ENCODE results near the gene PUM1.
"Not testable (repeated sequence)": the region's sequence is repeated elsewhere in the genome, so short reads cannot be mapped to it uniquely, and the experiment has no call there.

PUM1 gene

DNA sequence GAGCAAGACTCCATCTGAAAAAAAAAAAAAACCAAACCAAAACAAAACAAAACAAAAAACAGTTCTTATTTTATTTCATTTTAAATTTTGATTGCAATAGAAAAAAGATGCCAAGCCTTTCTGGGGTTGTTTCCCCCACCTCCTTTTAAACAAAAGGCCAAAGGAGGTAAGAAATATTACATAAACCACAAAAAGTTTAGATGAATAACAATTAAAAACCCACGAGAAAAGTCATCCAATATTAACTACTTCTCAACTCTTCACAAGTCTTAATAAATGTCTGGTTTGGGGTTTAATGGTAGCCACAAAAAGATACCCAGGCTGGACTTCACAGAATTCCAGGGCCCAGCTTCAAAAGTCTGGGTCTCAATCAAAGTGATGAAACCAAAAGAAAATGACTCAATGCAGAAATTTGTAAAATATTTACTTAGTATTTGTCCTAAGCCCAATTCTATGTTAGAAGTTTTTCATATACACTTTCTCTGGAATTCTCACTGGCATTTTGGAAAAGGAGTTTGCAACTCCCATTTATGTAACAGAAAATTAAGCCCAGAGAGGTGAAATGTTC is 110.0 kb downstream of the PUM1 start:
- TF ChIP-seq, protein P1, sequence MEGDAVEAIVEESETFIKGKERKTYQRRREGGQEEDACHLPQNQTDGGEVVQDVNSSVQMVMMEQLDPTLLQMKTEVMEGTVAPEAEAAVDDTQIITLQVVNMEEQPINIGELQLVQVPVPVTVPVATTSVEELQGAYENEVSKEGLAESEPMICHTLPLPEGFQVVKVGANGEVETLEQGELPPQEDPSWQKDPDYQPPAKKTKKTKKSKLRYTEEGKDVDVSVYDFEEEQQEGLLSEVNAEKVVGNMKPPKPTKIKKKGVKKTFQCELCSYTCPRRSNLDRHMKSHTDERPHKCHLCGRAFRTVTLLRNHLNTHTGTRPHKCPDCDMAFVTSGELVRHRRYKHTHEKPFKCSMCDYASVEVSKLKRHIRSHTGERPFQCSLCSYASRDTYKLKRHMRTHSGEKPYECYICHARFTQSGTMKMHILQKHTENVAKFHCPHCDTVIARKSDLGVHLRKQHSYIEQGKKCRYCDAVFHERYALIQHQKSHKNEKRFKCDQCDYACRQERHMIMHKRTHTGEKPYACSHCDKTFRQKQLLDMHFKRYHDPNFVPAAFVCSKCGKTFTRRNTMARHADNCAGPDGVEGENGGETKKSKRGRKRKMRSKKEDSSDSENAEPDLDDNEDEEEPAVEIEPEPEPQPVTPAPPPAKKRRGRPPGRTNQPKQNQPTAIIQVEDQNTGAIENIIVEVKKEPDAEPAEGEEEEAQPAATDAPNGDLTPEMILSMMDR (IDR thresholded peaks at IDR 0.05; ENCODE audit: extremely low read depth, missing control alignments) = no peak

GRCh38 chr1:30953685-30954084 is 111.8 kb downstream of the PUM1 start:
- no peak for DNase-seq (ENCODE audit: low spot score)
- TF ChIP-seq, protein P1 (IDR thresholded peaks at IDR 0.05; ENCODE audit: extremely low read depth, missing control alignments) = no peak

More for the DNA sequence above, 110.0 kb downstream of the PUM1 start:
- no peak for DNase-seq (ENCODE audit: low spot score)

DNA sequence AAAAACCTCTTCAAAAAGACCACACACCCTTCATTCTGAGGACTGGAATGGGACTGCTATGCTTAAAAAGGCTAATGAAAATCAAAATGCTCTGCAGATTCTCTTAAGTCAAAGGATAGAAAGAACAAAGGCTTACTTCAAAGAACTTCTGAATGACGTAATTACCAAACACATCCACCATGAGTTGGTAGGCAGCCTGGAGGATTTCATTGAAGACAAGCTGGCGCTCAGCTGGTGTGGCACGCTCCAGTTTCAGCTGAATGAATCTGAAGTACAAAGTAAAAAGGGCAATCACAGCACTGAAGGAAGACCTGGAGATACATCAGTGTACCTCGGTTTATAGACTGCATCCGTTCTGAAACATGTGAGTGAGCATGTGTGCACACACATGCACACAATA is 113.4 kb downstream of the PUM1 start:
- TF ChIP-seq, protein P1 (IDR thresholded peaks at IDR 0.05; ENCODE audit: extremely low read depth, missing control alignments) = no peak
- no peak for DNase-seq (ENCODE audit: low spot score)

GRCh38 chr1:30950700-30951099 is 114.8 kb downstream of the PUM1 start:
- no peak for DNase-seq (ENCODE audit: low spot score)
- TF ChIP-seq, protein P1 (IDR thresholded peaks at IDR 0.05; ENCODE audit: extremely low read depth, missing control alignments) = no peak

DNA sequence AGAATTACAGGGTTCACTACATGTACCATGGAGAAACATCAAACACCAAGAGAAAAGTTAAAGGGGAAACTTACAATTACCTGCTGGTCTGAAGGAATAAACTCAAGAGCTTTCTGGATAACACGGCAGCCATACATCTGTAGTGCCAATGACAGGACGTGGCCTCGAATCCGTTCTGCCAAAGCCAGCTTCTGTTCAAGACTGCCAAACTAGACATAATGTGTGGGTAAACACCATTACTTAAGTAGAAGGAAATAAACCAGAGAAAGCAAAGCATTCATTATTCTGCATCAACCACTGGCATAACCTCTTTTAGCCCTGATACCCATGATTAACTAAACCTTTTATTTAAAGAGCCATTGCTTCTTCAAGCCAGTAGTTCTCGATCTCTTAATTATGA is 115.5 kb downstream of the PUM1 start:
- TF ChIP-seq, protein P1 (IDR thresholded peaks at IDR 0.05; ENCODE audit: extremely low read depth, missing control alignments) = no peak
- no peak for DNase-seq (ENCODE audit: low spot score)

GRCh38 chr1:30949487-30949838 is 116.1 kb downstream of the PUM1 start:
- not testable (repeated sequence) for DNase-seq (ENCODE audit: low spot score)

DNA sequence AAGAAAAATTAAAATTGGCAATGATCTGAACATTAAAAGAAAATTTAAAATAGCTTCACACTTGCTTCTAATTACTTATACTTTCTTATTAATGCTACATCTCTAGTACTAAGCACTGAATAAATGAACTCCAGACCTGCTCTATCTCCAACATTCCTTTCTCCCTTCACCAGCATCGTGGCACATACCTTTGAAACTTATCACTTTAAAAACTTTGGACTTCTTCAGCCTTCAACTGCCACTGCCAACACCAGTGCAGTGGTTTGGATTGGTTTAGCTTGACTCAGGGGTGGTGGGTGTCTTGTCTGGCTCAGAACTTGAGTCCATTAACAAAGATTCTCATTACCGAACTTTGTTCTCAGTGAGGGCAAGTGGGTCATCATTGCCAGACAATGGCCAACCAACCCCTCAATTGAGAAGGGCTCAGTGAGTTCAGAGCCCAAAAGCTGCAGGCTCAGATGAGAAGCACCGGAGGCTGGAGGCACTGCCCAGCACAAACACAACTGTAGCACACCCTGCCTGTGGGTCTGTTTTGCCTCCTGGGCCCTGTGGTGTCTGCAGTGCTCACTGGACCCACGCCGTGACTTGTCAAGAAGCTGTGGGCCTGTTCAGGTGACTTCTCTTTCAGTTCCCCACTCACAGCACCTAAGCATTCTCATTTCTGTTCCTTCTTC is 116.6 kb downstream of the PUM1 start:
- not testable (repeated sequence) for DNase-seq (ENCODE audit: low spot score)

- DNase-seq (ENCODE audit: low spot score) = no peak
- TF ChIP-seq, protein P1 (IDR thresholded peaks at IDR 0.05; ENCODE audit: extremely low read depth, missing control alignments) = no peak
Measured at GRCh38 chr1:30948278-30948677, 117.2 kb downstream of the PUM1 start.
